Liver (tissue), 3 donors: ENCODE results near the gene GSTT2B.

ENCODE experiments used
- CTCF ChIP-seq: fragments of 150-350 bp; IDR thresholded peaks from 2 replicates; pipeline ENCODE4 v1.5.1; 2017; ENCODE audit warnings: improper control_type of control experiment, low read depth, low read length; ENCODE audit not compliant: missing input control
- EGR1 ChIP-seq, 2 donors: IDR thresholded peaks; 2 replicates each; pipeline ENCODE4 v1.6.1; 2016 to 2018; ENCODE audit warnings: antibody characterized with exemption in 2 of 2, low read depth in 2 of 2
- FOXA1 ChIP-seq: IDR thresholded peaks from 2 replicates; pipeline ENCODE4 v1.6.1; 2016; ENCODE audit warnings: antibody characterized with exemption
- HNF4A ChIP-seq, 2 donors: conservative IDR thresholded peaks; 2 replicates each; pipeline ENCODE4 v1.6.1; 2016; ENCODE audit warnings: antibody characterized with exemption in 2 of 2, mild to moderate bottlenecking in 2 of 2
- MAX ChIP-seq: IDR thresholded peaks from 2 replicates; pipeline ENCODE4 v1.6.1; 2016; ENCODE audit warnings: antibody characterized with exemption
- RAD21 ChIP-seq, 2 donors: IDR thresholded peaks; 2 replicates each; pipeline ENCODE4 v1.6.1; 2016; ENCODE audit warnings: antibody characterized with exemption in 2 of 2, mild to moderate bottlenecking in 2 of 2
- REST ChIP-seq: IDR thresholded peaks from 2 replicates; pipeline ENCODE4 v1.6.1; 2016; ENCODE audit warnings: antibody characterized with exemption, mild to moderate bottlenecking
- TAF1 ChIP-seq: conservative IDR thresholded peaks from 2 replicates; pipeline ENCODE4 v1.6.1; 2016; ENCODE audit warnings: antibody characterized with exemption, mild to moderate bottlenecking
- donor health status: healthy.
- donor health status: healthy.

GRCh38 chr22:24009227-24010017 is 48.4 kb upstream of the GSTT2B start:
- TF ChIP-seq MAX (no peak), HNF4A (conservative IDR thresholded peaks at IDR 0.05) (no peak), CTCF (no peak), REST (no peak), TAF1 (no peak), RAD21 (IDR thresholded peaks at IDR 0.05) (no peak), EGR1 (IDR thresholded peaks at IDR 0.05; ENCODE audit: low read depth in 2 of 2) (no peak), FOXA1 (no peak)
